GM18870 (cell line): ENCODE data around the gene BMP6.
"Not testable (repeated sequence)": the region's sequence is repeated elsewhere in the genome, so short reads cannot be mapped to it uniquely, and the experiment has no call there.

ENCODE experiments used
- ATAC-seq: cut with Tn5 transposase; IDR thresholded peaks from one replicate; pipeline ENCODE4 v1.9.1; 2021; ENCODE audit warnings: moderate library complexity; ENCODE audit not compliant: unreplicated experiment

Gene BMP6

DNA sequence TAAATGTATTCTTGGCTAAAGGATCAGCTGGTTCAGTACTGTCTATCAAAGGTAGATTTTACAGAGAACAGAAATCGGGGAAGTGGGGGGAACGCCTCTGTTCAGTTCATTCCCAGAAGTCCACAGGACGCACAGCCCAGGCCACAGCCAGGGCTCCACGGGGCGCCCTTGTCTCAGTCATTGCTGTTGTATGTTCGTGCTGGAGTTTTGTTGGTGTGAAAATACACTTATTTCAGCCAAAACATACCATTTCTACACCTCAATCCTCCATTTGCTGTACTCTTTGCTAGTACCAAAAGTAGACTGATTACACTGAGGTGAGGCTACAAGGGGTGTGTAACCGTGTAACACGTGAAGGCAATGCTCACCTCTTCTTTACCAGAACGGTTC is 154.8 kb downstream of the BMP6 start:
- no peak for ATAC-seq

DNA sequence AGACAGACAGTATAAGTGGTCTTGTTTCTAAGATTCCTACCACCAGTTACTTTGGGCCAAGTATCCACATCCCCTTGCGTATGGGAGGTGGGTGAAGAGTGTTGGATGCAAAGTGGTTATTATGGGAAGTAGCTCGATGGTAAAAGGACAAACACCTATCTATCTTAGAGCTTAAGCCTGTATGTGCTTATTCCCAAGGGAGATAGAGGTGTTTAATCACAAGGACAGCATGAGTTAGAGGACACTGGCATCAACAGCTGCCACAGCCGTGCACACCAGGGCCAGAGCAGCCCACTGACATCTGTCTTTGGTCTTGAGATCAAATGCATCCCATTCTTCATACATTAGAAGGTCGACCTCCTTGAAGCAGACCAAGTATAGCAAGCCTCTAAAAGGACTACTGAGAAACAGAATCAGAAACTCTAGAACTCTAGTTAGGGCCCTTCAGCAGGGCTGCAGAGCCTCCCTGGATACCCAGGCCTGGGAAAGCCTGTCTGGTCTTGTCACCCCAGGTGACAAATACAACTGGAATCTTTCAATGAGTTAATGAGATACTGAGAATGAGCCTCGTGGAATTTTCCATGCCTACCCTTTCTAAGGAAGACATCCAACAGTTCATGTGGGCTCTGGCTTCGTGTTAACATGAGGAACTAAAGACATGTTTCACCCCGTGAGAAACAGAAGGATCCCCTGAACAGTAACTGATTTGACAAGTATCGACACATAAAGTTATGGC is 156.0 kb downstream of the BMP6 start:
- ATAC-seq, result no peak

DNA sequence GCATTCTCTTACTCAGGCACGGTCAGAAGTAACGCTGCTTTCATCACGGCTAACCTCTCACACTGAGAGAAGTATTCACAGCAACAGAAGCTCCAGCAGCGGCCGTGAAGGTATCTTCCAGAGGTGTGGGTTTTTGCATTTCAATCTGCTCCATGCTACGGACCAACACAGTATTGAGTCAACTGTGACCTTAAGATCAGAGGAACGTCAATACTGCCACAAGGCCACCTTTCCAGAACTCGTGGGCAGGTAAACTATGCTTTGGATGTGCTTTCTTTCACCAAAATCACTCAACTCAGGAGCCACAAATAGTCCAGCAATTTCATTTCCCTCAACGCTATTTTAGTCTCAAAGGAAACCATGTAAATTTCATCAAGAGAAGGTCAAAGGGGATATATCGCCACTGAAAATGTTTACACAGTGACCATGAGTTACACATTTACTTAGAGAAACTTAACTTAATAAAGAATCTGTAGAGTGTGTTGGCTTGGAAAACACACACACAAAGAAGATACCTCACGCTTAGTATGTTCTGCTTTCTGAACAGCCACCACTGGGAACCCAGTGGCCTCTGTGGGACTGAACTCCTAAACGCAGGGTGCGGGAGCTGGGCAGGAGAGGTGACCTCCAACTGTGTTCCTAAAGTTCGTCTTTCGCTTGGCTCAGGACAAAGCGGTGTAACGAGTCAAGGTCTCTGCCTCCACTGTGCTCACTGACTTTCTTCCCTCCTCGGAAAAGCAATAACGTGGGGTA is 156.8 kb downstream of the BMP6 start:
- ATAC-seq, result no peak

DNA sequence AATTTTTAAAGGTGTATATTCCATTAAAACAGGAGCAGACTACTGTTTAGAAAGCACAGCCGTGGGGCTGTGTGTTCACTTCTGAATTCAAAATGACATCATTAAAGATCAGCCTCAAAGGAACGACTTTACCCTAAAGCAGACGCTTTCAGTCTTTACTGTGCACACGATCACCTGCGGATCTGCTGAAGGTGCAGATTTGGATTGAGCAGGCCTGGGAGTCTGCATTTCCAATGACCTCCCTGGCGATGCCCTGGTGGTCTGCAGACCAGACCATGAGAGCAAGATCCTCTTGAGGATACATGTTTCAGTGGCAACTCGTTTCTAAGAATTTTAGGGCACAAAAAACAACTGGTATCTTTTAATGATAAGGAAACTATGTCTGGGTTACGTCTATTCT is 157.5 kb downstream of the BMP6 start:
- ATAC-seq, result no peak

DNA sequence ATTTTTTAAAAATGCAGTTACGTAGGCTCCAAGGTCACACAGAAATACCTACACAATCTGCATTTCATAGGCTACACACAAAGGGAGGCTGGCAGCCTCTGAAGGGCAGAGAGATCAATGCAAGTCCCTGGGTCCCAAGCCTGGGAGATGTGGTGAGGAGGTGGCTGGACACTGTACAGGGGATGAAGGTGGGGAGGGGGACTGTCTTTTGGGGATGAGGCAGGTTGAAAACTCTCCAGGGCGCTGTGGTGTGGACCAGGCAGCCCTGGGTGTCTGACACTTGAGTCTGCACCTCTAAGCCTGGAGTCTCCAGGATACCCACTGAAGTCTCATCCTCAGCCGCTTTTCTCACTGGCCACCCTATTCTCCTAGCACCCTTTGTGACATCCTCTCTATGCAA is 160.2 kb downstream of the BMP6 start:
- no peak for ATAC-seq

DNA sequence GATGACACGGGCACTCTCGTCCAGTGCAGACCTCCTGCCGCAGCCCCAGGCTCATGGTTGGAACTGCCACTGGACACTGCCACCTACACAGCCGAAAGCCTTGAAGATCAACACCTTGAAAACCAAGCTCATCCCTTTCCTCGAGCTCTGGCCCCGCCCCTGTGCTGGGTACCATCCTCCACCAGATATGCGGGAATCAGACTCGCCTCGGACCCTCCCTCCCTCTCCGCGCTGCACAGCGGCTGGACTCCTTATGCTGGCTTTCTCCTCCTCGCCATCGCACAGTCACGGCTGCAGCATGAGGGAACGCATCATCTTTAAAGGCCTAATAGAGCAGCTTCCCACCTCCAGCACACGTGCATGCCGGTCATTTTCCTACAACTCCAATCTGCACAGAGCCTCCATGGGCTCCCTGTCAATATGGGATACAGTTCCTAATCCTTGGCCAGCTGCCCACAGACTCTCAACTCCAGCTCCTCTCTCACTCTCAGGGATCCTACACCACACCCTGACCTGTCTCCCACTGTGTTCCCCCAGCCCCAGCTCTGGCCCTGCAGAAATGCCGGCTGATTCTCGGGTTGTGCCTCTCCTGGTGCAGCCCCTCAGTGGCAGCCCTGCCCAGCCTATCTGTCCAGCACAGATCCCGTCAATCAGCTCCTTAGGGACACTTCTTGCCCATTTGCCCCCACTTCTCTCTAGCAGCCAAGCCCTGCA is 161.5 kb downstream of the BMP6 start:
- ATAC-seq, result no peak

DNA sequence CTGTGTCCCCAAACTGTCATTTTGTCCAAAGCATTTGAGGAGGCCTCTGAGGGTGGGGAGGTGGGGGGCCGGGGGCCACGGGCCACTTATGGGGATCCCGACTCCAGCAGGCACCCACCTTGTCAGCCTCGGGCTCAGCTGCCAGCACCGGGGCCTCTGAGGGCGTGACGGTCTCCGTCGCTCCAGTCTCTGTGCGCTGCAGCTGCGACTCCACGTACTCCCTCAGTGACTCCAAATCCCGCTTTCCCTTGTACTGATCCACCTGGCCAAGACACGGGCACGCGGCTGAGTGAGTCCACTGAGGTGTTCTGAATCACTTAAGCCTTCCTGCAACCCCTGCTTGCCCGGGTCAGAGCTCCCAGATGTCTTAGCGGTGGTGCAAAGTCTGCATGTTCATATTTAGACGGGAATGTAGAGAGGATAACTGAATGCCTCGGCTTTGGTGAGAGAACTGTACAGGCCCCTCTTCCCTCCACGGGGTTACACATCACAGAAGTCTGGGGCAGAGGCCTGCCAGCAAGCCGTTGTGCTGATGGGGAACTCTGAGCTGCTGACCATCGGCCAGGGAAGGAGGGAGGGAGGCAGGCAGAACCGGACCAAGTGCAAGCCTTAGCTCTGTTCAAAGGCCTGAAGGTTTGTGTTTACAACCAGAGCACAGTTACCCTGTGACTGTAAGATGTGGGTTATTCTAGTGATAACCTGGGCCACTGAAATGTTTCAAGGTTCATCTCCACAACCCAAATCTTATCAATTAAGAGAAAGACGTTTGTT is 162.9 kb downstream of the BMP6 start:
- ATAC-seq, result no peak

DNA sequence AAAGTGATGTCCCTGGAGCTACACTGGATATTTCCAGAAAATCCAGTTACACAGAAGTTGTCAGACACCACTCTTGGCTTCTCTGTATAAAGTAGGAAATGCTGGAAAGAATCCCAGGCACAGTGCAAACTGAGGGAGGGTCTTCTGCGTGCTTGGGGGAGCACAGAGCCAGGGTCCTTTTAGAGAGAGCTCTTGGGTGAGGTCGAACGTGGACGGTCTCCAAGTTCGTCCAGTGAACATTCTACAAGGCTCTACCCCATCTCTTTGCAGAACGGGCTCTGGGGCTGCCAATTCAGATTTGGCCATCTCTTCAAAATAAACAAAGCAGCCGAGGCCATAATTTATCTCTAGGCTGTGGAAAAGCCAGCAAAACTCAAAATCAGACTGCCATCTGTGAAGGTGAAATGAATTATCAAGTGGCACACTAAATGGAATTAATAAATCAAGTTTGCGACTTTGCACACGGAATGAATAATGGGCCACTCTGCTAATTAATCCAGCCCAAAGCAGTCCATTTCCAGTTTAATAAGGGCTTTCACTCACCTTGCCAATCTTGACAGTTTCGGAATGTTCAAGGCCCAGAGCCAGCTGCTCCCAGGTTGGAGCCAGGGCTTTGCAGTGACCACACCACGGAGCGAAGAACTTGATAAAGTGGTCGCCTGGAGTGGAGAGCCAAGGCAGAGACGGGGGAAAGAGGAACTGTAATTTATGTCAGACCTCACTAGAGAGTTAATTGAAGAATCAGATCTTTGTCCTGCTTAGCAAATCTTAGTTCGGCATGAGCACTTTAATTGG is 165.4 kb downstream of the BMP6 start:
- ATAC-seq, result no peak

DNA sequence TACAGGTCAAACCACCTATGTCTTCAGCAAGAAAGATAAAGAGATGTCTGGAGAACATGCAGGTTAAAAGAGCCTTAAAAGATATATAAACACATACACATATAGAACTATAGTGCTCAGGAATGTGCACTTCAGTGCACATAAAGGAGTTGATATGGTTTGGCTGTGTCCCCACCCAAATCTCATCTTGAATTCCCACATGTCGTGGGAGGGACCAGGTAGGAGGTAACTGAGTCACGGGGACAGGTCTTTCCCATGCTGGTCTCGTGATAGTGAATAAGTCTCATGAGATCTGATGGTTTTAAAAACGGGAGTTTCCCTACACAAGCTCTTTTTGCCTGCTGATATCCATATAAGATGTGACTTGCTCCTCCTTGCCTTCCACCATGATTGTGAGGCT is 166.5 kb downstream of the BMP6 start:
- not testable (repeated sequence) for ATAC-seq

DNA sequence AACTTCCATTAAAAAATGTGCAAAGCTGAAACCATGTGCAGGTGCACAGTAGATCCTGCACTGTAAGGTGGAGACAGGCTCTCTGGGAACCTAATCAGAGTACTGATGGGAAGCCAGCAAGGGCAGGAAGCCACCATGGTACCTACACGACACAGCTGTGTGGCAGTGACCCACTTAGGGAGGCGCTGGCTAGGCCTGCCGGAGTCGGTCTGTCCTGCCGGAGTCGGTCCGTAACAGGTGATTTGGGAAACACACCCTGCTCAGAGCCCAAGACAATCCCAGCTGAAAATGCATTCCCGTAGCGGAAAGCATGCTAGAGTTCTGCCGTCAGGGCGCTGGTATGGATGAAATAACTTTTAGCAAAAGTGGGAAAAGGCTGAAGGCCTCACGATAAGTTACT is 167.4 kb downstream of the BMP6 start:
- no peak for ATAC-seq

DNA sequence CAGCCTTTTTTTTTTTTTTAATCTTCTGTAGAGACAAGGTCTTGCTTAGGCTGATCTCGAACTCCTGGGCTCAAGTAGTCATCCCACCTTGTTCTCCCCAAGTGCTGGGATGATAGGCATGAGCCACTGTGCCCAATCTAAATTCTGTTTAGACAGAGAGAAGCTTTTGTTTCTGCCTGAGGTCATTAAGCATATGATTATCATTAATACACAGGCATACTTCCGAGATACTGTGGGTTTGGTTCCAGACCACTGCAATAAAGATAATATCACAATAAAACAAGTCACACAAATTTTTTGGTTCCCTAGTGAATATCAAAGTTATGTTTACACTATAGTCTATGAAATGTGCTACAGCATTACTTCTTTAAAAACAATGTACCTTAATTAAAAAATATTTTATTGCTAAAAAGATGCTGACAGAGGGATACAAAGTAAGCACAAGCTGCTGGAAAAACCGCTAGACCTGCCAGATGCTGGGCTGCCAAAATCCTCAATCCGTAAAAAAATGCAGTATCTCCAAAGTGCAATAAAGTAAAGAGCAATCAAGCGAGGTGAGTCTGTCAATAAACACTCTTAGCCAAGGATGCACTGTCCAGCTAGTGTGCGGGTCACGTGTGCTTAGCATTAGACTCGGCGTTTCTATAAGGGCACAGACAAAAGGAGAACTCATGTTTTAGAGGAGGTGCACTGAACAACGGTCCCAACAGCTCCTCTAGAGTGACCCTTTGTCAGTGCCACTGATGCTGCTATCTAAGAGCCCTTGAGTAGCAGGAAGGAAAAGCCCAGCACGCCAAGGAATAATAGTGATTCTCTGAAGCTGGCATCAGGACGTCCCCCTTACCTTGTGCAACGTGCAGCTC is 168.6 kb downstream of the BMP6 start:
- ATAC-seq, result no peak

DNA sequence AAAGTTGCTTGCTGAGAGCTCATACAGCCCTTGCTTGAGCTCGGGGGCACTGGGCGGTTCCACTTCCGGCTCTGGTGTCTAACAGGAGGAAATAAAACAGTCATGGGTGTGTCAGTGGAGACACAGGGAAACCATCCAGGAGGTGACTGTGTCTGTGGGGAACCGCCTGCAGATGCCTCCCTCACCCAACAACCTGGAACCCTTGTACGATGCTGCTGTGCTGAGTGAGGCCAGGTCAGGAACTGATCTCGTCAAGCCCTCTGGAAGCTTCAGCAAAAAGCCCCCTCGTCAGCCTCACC is 169.2 kb downstream of the BMP6 start:
- ATAC-seq, result no peak

DNA sequence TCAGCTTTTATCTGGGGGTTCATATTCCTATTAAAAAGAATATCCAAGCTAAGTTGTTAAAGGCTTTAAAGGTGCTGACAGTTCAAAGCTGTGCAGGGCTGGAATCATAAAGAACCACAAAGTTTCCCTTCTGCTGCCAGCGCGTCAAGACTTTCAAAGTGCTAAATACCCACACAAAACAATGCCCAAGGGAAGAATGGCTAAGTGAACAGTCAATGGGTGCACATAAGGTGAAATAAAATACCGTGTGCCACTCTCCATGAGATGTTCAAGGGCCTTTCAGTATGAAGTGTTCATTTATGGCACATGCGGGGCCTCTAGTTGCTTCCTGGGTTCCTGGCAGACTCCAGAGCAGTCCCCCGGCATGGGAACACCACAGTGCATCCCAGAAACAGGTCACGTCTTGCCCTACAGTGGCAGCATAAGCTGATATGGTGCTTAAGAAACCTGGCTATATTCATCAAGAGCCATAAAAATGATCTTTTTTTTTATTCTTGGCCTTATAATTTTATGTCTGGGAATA is 170.6 kb downstream of the BMP6 start:
- ATAC-seq, result no peak

DNA sequence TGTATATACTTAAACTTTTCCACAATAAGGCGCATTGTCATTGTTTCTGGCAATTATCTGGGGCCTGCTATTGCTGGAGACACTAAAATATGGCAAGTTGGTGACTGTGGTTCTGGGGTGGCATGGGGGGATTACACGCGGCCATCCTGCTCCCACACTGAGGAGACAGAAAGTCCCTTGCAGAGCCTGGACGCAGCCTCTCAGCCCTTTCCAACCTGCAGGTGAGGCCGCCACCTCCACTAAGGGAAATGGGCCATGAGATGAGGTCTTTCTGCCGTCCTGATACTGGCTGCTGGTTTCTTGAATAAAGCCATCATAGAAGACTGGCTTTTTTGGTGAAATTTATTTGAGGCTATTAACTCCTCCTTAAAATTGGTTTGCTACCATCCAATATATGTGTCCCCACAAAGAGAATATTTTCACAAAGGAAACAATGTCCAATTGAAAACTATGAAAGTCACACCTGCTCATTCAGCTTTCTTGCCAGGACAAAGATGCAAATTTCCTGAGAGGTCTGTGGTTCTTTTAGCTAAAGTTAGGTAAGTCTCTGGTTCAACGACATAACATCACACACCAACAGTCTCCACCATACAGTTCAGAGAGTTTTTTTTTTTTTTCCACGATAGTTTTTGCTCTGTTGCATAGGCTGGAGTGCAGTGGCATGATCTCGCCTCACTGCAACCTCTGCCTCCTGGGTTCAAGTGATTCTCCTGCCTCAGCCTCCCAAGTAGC is 171.7 kb downstream of the BMP6 start:
- ATAC-seq, result no peak

DNA sequence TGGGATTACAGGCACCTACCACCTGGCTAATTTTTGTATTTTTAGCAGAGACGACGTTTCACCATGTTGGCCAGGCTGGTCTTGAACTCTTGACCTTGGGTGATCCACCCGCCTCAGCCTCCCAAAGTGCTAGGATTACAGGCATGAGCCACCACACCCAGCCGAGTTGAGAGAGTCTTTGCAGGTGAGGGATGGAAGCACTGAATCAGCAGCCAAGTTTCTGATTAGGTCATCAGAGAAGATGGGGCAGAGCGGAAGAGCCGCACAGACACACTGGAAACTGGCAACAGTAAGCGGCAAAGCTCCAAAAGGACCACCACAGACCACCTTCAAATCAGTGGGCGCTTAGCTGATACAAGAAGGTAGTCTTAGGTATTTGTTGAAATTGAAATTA is 172.3 kb downstream of the BMP6 start:
- not testable (repeated sequence) for ATAC-seq

DNA sequence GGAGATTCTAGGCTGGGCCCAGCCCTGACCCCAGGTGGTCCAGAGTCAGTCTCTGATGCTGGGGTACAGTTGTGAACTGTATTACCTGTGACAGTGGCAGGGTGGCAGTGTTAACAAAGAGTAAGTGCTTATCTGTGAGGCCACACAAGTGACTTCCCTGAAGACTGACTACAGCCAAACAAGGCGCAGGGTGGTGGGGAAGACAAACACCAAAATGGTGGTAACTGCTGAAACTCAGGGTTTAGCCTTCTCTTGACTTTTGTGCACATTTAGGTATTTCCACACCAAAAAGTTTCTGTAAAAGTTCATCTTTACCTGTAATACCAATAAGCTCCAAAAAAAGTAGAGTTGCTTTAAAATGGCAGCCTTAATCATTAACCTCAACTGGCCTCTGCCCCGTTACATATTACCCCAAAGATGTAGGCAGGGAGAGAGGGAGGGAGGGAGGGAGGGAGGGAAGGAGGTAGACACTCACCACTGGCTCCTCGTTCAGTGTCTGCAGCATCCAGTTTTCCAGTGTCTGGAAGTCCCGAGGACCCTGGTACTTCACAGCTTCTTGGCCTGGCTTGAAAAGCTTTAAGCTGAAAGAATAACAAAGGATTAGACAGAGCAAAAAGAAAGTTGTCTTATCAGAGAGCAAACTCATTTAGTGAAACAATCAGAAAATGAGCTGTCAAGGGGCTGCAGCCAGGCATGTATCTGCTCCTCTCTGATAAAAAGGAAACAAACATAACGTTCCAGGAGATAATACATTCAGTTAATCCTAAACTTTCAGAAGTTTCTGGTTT is 173.4 kb downstream of the BMP6 start:
- ATAC-seq, result no peak

DNA sequence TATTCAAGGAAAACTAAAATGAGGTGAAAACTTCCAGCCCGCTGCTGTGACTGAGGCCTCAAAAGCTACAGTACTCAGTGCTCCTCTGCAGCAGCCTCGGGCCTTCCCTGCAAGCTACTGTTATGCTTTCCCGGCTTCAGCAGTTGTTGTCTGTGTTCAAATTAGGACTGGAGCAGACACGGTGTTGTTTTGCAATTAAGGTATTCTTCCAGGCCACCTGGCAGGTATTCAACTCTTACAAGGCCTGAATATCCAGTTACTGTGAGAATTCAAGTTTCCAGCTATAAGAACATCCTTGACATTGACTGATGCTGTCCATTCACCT is 174.0 kb downstream of the BMP6 start:
- ATAC-seq, result no peak

DNA sequence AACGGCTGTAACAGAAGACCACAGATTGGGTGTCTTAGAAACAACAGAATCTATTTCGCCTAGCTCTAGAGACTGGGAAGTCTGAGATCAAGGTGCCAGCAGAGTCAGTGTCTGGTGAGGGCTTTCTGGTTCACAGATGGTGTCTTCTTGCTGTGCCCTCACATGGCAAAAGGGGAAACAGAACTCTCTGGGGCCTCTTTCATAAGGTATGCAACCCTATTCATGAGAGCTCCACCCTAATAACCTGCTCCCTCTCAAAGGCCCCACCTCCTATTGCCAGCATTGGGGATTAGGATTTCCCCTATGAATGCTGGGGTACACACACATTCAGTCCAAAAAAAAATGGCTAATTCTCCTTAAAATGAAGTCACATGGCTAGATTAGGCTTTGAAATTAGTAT is 174.7 kb downstream of the BMP6 start:
- no peak for ATAC-seq
